ENCODE measurements around the gene SIAH1. TPM values are rescaled to one million over a fixed set of nuclear protein-coding genes. Genes with fewer than 3 reads are reported as not detected.
"Not testable (repeated sequence)": the region's sequence is repeated elsewhere in the genome, so short reads cannot be mapped to it uniquely, and the experiment has no call there.

Gene SIAH1
- total RNA-seq, 1 donor from 2014 or later, result 35.6 TPM

DNA sequence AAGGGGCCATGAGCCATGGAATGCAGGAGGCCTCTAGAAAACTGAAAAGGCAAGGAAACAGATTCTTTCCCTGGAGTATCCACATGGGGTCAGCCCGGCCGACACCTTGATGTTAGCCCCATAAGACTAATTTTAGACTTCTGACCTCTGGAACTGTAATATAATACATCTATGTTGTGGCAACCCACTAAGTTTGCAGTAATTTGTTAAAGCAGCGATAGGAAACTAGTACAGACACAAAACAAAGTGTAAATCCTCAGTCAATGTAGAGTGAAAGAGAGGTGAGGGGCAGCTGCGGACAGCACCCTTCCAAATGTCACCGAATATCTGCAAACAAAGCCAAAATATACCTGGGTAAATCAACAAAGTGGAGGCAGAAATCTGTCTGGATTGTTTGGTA, 7.2 kb upstream of the SIAH1 start:
- DNase-seq, result no peak

- DNase-seq, result no peak
These were observed 1.5 kb upstream of the SIAH1 start for GRCh38 chr16:48386559-48387312.

- peak; percentile 65 for DNase-seq
These were observed 527 bp downstream of the SIAH1 start for GRCh38 chr16:48384520-48385252.

DNA sequence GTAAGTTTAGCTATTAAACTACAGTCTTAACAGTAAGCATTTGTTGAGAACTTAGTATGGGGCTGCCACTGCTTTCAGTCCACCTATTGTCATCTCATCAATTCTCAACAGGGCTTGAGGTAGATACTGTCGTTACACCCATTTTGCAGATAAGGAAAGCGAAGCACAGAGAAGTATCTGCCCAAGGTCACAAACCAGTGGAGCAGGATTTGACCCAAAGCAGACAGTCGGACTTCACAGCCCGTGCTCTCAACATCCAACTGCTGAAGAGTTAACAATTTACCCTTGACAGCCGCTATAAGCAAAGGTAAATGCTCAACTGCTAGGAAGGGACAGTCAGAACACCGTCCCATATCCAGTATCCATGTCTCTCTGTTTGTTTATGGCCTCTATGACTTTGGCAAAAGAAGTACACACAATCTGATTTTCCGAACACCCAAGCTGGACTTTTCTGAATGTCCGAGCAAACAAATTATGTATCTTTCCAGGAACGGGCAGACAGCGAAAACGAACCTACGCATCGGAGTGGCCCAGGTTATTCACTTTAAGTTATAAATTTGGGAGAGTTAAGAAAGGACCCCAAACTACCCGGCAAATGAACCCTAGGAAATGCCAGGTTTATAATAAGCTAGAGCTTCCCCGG, 1.2 kb downstream of the SIAH1 start:
- DNase-seq, result peak; percentile 50

DNA sequence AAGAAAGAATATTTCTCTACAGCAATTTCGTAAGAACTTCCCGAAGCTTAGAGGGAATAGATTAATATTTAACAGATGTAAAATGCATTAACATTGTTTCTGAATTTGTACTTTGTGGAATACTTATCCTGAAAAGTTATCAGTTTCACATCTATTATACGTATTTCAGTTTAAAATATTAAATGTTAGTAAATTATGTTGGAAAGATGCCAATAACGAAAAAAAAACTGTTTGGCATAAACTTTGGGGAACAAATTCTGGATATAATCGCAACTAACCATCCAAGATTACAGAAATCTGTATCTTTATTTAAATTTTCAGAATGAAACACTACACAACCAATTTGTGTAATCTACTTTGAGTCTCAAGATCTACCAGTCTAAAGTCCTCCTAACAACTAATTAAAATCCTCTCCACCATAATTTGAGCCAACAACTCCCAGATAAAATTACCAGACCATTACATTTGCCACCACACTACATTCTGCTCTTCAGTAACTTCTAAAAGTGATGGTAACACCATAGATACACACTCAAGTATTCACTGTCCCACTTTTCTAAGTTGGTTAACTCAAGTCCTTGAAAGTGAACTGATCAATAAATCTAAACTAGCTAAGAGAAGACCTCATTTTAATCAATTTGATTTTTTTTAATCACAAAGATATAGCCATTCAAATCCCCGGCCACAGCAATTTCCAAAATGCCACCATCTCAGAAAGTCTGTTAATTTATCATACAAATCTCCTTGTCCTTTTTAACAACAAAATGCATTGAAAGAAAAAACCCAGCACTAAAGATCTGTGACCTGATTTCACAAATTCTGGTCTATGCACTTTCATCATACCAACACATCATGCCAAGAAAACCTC, 2.0 kb downstream of the SIAH1 start:
- DNase-seq, result no peak

DNA sequence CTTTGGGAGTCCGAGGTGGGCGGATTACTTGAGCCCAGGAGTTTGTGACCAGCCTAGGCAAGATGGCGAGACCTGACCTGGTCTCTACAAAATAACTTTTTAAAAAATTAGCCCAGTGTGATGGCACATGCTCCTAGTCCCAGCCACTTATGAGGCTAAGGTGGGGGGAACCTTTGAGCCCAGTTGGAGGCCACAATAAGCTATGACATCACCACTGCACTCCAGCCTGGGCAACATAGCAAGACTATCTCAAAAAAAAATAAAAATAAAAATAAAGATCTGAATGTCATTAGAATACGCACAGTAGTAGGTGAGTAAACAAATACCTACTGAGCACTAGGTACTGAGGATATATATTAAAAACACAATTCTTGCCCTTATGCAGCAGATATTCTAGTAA, 3.1 kb downstream of the SIAH1 start:
- no peak for DNase-seq

DNA sequence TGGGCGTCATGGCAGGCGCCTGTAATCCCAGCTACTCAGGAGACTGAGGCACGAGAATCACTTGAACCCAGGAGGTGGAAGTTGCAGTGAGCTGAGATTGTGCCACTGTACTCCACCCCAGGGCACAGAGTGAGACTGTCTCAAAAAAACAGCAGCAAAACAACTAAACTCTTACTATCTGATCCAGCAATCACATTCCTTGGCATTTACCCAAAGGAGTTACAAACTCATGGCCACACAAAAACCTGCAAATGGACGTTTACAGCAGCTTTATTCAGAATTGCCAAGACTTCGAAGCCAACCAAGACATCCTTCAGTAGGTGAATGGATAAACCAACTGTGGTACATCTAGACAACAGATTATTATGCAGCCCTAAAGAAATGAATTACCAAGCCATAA, 4.0 kb downstream of the SIAH1 start:
- DNase-seq, result peak; percentile 35

GRCh38 chr16:48378836-48379235, 6.4 kb downstream of the SIAH1 start:
- DNase-seq, result no peak

GRCh38 chr16:48378276-48378675, 6.9 kb downstream of the SIAH1 start:
- DNase-seq, result no peak

DNA sequence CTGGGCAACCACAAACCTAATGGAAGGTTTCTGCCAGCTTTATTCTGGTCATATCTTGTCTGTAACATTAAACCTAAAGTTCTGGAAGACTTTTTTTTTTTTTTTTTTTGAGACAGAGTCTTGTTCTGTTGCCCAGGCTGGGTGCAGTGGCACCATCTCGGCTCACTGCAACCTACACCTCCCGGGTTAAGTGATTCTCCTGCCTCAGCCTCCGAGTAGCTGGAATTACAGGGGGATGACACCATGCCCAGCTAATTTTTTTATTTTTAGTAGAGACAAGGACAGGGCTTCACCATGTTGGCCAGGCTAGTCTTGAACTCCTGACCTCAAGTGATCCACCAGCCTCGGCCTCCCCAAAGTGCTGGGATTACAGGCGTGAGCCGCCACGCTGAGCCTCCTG, 7.9 kb downstream of the SIAH1 start:
- DNase-seq, result not testable (repeated sequence)

DNA sequence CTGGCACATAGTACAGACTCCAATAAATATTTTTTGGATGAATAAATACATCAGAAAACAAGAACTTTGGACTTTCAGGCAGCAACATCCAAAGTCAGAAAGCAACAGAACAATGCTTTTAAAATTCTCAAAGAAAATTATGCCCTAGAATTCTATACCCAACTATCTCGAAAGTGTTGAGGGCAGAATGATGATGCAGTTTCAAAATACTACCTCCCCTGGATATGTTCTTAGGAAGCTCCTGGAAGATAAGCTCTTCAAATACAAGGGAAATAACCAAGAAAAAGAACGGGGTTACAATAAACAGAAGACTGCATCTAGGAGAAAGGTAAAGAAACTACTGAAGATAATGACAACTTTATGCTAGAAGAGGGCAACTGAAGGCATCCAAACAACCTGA, 11.0 kb downstream of the SIAH1 start:
- DNase-seq, result no peak

DNA sequence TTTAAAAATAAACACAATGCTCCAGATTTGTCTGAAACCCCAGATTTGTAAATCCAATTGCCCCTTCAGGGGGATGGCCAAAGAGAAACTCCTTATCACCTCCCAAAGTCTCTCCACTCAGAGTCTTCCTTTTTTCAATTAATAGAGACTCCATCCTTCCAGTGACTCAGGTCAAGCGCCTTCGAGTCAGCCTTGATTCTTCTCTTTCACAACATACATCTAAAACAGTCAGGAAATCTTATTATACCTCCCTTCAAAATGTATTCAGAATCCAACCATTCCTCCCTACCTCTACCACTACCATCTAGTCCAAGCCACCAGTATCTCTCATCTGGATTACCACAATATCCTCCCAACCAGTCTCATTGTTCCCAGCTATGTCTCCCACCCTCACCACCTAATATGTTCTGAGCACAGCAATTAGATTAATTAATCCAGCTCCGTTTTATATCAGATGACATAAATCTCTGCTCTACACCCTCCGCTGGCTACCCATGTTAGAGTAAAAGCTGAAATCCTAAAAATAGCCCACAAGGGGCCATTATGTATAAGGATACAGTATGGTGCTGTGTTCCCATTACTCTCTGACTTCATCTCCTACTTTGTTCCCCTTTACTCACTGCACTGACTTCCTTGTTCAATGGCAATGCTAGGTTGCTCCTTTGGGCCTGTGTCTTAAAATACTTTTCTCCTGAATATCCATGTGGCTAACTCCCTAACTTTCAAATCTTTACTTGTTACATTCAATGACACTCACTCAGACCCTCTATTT, 11.8 kb downstream of the SIAH1 start:
- DNase-seq, result no peak

GRCh38 chr16:48372744-48373143, 12.5 kb downstream of the SIAH1 start:
- DNase-seq, result no peak

DNA sequence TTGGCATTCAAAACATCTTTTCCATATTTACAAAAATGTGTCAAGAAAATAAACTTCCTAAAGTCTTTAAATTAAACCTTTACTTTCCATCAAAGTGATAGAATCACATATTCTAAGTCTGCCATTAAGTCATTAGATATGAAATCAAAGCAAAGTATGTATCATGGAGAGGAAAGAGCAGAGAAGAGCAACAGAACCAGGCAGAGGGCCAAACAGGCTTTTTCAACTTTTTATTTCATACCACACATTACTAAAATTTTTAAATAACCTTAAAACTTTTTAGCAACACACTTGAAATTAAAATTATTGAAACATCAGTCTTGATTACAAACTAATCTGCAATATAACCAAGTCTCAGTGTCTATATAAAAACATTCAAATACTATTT, 13.8 kb downstream of the SIAH1 start:
- no peak for DNase-seq

- not testable (repeated sequence) for DNase-seq
These were observed 14.4 kb downstream of the SIAH1 start for GRCh38 chr16:48370668-48371392.

DNA sequence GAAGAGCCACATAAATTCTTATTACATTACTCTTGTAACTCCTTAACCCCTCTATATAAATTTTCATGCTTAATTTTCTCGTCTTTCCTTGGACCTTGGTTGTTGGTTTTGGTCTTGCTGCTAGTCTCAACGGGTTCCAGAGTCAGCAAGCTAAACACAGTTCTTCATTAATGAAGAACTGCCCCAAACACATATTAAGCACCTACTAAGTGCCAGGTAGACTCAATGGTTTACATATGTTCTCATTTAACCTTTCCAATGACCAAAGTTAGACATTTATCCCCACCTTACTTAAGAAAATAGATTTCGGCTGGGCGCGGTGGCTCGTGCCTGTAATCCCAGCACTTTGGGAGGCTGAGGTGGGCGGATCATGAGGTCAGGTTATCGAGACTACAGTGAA, 15.0 kb downstream of the SIAH1 start:
- no peak for DNase-seq

DNA sequence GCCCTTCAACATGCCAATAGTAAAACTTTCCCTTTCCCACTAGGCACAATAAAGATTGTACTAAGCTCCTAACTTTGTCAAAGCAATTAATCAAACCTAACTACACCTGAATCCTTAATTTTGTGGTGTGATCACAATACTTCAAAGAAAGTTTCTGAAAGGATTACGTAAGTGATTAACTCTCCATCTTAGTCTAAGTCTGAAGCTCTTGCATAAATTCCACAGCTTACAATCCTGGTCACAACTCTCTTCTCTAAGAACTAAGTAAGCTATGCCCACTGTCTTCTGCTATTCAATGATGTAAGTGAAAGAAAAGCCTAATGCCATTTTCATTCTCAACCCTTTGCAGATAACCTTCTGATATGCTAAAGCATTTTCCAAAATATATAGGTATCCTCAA, 15.4 kb downstream of the SIAH1 start:
- no peak for DNase-seq

DNA sequence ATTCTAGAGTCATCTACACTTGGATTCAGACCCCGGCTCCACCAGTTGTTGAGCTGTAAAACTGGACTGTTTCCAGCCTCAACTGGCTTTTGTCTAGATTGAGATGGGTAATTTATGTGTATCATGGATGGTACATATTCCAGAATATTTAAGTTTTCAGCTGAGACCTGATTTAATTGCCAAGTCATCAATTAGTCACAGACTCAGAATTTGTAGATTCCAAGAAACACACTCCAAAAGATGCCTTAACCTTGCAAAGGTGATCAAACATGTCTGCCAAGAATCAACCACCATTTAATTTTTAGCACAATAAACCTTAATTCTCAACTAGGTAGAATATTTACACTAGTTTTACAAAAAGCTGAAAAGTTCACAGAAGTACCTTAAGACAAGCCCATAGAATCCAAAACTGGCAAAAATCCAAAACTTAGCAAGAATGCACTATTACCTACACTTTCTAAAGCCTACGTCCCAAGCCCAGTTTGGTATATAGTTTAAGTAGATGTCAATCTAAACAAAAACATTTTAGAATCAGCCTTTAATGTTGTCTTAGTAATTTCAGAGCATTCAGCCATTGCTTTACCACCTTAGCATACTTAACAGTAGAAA, 17.7 kb downstream of the SIAH1 start:
- DNase-seq, result no peak

DNA sequence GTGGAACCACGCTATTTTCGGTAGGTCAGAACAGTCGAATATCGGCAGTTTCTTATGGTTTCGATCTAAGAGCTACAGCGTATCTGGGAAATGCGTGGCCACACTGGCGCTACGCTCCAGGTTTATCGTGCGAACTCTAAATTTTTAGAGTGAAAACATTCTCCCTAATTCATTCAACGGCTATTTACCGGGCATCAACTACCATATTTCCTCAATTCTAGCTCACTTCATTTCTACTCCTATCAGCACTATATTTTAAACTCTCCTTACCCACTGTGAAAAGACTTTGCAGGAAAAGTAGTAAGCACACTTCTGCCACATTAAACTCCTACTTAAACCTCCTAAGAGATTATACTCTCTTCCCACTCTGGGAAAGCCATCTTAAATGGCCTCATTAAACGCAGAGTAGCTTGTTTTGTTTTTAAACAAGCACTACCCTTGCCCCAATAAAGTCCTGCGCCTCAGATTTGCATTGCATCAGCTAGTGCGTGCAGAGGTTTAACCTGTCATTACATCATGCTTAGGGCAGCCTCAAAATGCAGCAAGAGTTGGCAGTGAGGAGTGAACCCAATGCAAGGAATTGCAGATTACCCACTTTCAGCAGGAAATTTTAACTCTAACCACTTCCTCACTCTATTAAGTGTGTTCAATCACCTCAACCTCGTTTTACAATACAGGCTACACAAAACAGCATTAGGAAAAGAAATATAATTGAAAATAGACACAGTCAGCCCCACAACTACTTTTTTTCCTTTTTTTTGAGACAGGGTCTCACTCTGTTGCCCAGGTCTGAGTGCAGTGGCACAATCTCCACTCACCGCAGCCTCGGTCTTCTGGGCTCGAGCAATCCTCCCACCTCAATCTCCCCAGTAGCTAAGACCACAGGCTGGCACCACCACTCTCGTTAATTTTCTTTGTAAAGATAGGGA, 18.8 kb downstream of the SIAH1 start:
- peak; percentile 67 for DNase-seq

Data from dermis blood vessel endothelial cell (primary cell).